HUES48 (cell line): Measurements from ENCODE around the gene RPP30.

Source experiments
- H3K27ac ChIP-seq: one replicate; pipeline ENCODE4 v1.7.0; 2013; ENCODE audit warnings: low read depth, low read length, inconsistent platforms
- H3K27me3 ChIP-seq: 2 replicates; pipeline ENCODE4 v1.6.1; 2013; ENCODE audit warnings: mild to moderate bottlenecking, low read length; ENCODE audit not compliant: control insufficient read depth, insufficient read depth
- H3K36me3 ChIP-seq: 2 replicates; pipeline ENCODE4 v1.6.1; 2013; ENCODE audit warnings: low read length; ENCODE audit not compliant: control insufficient read depth, insufficient read depth
- H3K4me1 ChIP-seq: 2 replicates; pipeline ENCODE4 v1.6.1; 2013; ENCODE audit warnings: mild to moderate bottlenecking, low read length; ENCODE audit not compliant: control insufficient read depth, insufficient read depth
- H3K4me3 ChIP-seq: 2 replicates; pipeline ENCODE4 v1.5.1; 2013; ENCODE audit warnings: mild to moderate bottlenecking, low read depth, low read length
- H3K9ac ChIP-seq: 2 replicates; pipeline ENCODE4 v1.6.1; 2013; ENCODE audit warnings: mild to moderate bottlenecking, low read depth, low read length, moderate library complexity
- H3K9me3 ChIP-seq: 2 replicates; pipeline ENCODE4 v1.6.1; 2013; ENCODE audit warnings: low read length; ENCODE audit not compliant: control insufficient read depth, insufficient read depth

RPP30 gene

DNA sequence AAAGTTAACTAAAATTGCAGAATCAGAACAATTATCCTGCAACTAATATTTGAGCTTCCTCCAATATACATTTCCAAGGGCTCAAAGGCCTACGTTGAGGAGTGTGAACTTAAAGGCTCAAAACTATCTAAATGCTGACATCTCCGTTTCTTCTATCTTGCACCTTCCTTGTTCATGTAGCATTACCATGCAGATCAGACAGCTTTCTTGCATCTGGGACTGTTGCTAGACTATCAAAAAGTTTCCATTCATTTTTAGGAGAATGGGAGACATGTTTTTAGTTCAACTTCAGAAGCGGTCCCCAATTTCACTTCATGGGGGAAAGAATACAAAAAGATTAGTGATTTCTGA, 46.2 kb downstream of the RPP30 start:
- Histone ChIP-seq H3K9ac (no peak overlapping the region), H3K27me3 (peaks cover 99% of the 10 kb centered on the region), H3K4me3 (no peak overlapping the region), H3K36me3 (no peaks in the 10 kb centered on the region), H3K4me1 (peaks cover 16% of the 10 kb centered on the region), H3K27ac (no peak overlapping the region), H3K9me3 (no peaks in the 10 kb centered on the region)

DNA sequence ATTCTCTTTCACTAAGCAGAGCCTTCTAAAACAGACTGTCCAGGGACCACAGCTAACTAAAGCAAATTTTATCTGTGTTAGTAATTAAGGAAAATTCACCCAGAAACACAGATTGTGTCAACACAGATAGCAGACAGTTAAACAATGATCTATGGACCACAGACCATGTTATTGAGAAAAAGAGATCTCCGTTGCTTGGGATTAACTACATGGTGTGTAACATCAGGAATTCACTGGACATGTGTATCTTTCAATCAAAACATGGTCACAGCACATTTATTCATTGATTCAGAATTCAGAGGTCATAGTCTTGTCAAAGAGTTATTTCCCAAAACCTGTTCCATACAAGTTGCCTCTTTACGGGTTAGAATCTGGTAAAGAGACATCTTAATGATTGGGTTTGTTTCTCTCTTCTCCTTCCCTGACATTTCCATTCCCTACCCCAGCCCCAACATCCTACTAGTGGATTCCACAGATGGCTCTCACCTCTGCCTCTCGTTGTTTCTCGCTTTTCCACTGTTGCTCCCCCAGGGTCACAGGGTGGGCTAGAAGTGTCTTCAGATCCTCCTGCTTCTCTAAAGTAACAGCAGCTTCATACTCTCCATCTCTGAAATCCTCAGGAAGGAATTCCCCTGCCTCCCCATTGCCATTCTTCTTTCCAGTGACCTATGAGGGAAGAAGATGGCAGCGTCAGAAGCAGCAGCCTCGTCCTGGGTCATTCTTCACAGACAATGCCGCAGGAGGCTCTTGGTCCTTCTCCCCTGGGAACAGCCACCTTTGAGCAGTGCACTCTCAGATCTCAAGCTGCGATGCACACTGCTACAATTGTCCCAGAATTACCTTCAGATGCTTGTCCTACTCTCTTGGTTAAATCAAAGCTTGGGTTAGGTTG, 48.2 kb downstream of the RPP30 start:
- peak overlapping the region; percentile 77 for H3K27ac ChIP-seq
- peaks cover 99% of the 10 kb centered on the region for H3K27me3 ChIP-seq

DNA sequence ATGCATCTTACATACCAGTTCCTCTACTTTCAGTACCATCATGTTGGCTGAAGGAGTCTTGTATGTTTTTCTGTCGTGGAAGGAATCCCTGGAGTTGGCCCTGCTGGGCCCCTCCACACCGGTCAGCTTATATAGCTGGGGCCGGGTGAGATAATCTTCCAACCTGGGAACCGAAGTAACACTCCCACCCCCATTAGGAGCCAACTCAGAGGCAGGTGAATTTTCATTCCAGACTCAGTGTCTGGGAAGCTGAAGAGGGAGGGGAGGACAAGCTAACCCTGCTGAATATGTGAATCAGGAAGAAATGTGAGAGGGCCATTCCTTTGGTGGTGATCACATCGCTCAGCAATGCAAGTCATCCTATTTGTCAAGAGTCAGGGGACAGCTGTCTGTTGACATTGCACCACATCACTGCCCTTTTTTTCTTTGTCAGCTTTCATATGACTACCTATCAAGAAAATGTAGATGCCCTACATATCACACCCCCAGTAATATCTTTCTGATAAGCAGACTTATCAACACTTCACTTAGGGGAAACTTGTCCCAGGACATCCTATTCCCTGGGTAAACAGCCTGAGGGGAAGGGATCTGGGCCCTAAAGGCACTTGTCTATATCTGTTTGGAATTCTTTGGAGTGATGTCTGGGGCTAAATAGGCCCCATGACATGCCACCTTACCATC, 49.4 kb downstream of the RPP30 start, which contains the start of gene ANKRD1:
Gene ANKRD1, minus strand, starts transcription at position 102 of the 681 bp plus-strand sequence. Its CDS starts 60 bp downstream, at position 42.
- H3K36me3 ChIP-seq: no peaks in the 10 kb centered on the region
- H3K4me3 ChIP-seq: no peak within 1 kb of the TSS
- H3K9ac ChIP-seq: no peak within 1 kb of the TSS
- no peaks in the 10 kb centered on the region; the same call in 1 of the 2 replicates for H3K9me3 ChIP-seq
- peaks cover 99% of the 10 kb centered on the region for H3K27me3 ChIP-seq
- peaks cover 27% of the 10 kb centered on the region for H3K4me1 ChIP-seq
- peak within 1 kb of the TSS; percentile 77 for H3K27ac ChIP-seq

More for the DNA sequence above, 48.2 kb downstream of the RPP30 start:
- Histone ChIP-seq H3K9ac (no peak overlapping the region), H3K4me1 (peaks cover 19% of the 10 kb centered on the region), H3K36me3 (no peaks in the 10 kb centered on the region), H3K9me3 (no peaks in the 10 kb centered on the region; the same call in 1 of the 2 replicates), H3K4me3 (no peak overlapping the region)

DNA sequence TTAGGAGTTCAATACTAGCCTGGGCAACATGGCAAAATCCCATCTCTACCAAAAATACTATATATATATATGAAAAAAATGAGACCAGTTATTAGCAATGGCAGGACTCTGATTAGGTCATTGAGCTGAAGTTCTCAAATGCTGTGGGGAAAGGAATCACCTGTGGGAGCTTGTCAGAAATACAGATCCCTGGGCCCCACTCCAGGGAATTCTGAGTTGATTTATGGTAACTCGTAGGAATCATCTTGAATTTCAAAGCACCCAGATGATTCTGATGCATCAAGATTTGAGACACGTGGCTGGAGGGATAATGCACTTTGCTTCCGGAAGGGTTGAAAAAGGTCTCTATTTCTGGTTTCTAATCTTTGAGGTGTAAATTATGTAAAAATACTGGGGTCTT, 50.1 kb downstream of the RPP30 start:
- Histone ChIP-seq H3K36me3 (no peaks in the 10 kb centered on the region), H3K9me3 (no peaks in the 10 kb centered on the region; the same call in 1 of the 2 replicates), H3K4me3 (no peak overlapping the region), H3K4me1 (peaks cover 27% of the 10 kb centered on the region), H3K27ac (peak overlapping the region; percentile 77), H3K9ac (no peak overlapping the region), H3K27me3 (peaks cover 99% of the 10 kb centered on the region)

DNA sequence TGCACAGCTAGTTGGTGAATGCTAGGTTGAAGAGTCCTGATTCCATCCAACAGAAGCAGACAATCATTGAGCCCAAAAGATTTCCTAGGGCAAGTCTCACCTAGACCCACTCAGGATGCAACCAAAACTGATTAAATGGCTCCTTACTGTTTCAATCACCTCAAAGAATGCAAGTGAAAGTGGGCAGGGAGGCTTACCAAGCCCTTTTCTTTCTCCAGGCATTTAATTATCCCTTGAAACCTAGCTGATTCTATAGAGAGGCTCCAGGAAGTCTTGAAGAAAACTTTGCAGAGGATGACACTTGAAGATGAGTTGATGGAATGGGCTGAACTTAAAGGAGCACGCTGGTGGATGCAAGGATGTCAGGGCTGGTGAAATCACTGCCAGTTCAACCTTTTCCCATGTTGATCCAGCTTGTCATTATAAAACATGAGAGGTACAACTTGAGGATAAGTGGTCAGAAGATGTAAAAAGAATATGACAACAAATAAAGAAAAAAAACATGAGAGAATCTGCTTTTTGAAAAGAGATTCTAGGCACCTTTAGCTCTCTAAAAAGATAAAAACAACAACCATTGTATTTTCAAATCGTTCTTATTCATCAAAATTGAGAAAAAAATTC, 51.4 kb downstream of the RPP30 start:
- H3K9me3 ChIP-seq: no peaks in the 10 kb centered on the region; the same call in 1 of the 2 replicates
- H3K27me3 ChIP-seq: peaks cover 99% of the 10 kb centered on the region
- no peak overlapping the region for H3K27ac ChIP-seq
- H3K36me3 ChIP-seq: no peaks in the 10 kb centered on the region
- H3K4me1 ChIP-seq: peaks cover 27% of the 10 kb centered on the region
- H3K4me3 ChIP-seq: no peak overlapping the region
- H3K9ac ChIP-seq: no peak overlapping the region

DNA sequence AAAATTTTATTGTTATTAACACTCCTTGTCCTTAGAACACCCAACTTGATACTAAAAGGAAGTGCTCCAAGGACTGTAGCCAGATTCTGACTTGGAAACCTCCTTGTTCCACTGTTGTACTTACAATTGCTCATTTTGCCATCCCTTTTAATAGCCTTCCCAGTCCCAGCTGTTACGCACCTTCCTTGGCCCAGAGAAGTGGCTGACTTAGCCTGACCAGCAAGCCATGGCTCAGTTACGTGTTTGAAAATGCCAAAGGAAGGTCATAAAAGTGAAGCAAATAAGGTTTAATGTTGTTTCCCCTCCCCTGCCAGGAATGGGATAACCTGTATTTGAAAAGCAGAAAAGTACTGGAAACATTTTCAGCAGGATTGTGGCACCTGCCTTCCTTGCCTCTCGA, 52.8 kb downstream of the RPP30 start:
- Histone ChIP-seq H3K27ac (no peak overlapping the region), H3K9me3 (no peaks in the 10 kb centered on the region; the same call in 1 of the 2 replicates), H3K27me3 (peaks cover 99% of the 10 kb centered on the region), H3K4me3 (no peak overlapping the region), H3K36me3 (no peaks in the 10 kb centered on the region), H3K4me1 (peaks cover 33% of the 10 kb centered on the region), H3K9ac (no peak overlapping the region)

DNA sequence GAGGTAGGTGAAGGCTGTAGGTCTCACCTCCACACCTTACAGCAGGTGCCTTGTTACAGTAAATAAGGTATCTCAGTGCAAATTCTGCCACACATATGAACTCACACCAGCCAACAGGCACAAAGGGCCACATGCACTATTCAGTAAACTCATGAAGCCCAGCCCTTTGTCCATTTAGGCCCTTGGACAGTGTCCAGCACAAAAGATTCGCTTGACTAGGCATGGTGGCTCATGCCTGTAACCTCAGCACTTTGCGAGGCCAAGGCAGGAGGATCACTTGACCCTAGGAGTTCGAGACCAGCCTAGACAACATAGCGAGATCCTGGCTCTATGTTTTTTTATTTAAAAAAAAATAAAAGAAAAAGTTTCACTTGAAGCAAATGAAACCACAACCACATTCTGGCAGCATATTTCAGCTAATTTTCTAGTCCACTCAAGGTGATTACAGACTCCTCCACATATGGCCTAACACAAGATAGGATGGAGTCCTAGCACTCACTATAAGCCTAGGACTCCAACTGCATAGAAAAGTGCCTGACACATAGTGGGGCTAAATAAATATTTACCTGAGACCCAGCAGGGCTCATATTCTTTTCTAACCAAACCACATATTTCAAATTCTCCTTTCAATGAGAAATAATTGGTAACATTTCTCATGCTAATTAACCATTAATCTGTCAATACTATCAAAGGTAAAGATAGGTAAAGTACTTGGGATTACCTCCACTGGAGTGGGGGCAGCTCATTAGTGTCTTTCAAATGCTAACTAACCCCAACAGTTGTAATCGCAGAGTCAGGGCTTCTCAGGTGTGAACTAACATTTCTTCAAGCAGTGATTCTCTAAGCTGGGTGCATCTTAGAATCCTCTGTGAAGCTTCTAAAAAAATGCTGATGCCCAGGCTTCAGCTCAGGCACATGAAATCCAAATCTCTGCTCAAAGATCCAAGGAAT, 53.6 kb downstream of the RPP30 start:
- no peaks in the 10 kb centered on the region; the same call in 1 of the 2 replicates for H3K9me3 ChIP-seq
- H3K36me3 ChIP-seq: no peaks in the 10 kb centered on the region
- H3K9ac ChIP-seq: no peak overlapping the region
- peaks cover 99% of the 10 kb centered on the region for H3K27me3 ChIP-seq
- no peak overlapping the region for H3K27ac ChIP-seq
- H3K4me3 ChIP-seq: no peak overlapping the region
- H3K4me1 ChIP-seq: peaks cover 34% of the 10 kb centered on the region

DNA sequence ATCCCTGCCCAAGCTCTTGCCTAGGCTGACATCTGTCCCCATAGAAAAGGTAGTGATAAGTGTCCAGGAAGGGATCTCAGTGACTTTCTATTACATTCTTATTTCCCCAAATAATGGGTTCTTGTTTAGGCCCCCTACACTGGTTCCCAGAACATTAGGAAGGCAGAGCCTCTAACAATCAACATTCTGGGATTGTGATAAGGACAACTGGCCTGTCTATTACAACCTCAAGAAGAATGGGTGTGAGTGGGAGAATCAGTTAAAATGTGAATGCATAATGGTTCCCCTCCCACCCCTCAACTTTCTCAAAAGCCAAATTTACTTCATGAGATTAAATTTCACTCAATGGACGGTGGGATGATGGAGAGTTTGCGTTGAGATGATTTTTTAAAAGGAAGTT, 55.5 kb downstream of the RPP30 start:
- Histone ChIP-seq H3K36me3 (no peaks in the 10 kb centered on the region), H3K27me3 (peaks cover 97% of the 10 kb centered on the region), H3K4me1 (peaks cover 38% of the 10 kb centered on the region), H3K4me3 (no peak overlapping the region), H3K9me3 (no peaks in the 10 kb centered on the region; the same call in 1 of the 2 replicates), H3K27ac (no peak overlapping the region), H3K9ac (no peak overlapping the region)

DNA sequence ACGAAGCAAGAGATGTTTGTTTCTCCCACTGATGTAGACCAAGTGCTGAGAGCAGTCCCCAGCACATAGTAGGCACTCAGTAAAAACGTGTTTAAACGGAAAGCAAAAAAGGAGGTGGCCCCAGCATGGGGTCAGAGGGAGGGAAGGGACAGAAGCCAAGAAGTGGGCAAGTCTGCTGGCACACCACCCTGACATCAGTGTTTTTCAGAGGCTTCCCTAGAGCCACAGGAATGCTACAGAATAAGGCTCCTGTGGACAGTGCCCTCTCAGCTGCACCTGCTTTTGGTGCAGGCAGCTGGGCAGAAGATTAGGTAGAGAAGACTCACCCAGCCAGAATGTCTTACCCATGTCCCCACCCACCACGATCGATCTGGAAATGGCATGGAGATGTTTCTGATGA, 57.4 kb downstream of the RPP30 start:
- no peak overlapping the region for H3K9ac ChIP-seq
- peaks cover 97% of the 10 kb centered on the region for H3K27me3 ChIP-seq
- H3K9me3 ChIP-seq: no peaks in the 10 kb centered on the region; the same call in 1 of the 2 replicates
- H3K27ac ChIP-seq: no peak overlapping the region
- peaks cover 38% of the 10 kb centered on the region for H3K4me1 ChIP-seq
- no peak overlapping the region for H3K4me3 ChIP-seq
- H3K36me3 ChIP-seq: no peaks in the 10 kb centered on the region
